Measurements from ENCODE around the gene POLE.
"Not testable (repeated sequence)": the region's sequence is repeated elsewhere in the genome, so short reads cannot be mapped to it uniquely, and the experiment has no call there.

POLE gene

GRCh38 chr12:132698341-132698740, 11.2 kb upstream of the POLE start (continued):
- TF ChIP-seq, protein P1, sequence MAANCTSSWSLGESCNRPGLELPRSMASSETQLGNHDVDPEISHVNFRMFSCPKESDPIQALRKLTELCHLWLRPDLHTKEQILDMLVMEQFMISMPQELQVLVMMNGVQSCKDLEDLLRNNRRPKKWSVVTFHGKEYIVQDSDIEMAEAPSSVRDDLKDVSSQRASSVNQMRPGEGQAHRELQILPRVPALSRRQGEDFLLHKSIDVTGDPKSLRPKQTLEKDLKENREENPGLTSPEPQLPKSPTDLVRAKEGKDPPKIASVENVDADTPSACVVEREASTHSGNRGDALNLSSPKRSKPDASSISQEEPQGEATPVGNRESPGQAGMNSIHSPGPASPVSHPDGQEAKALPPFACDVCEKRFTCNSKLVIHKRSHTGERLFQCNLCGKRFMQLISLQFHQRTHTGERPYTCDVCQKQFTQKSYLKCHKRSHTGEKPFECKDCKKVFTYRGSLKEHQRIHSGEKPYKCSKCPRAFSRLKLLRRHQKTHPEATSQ (tag by site-specific recombination; IDR thresholded peaks at IDR 0.05) = no peak
- TF ChIP-seq SETDB1 (IDR thresholded peaks at IDR 0.05; ENCODE audit: insufficient read length, low read length) (no peak), KLF16 (tag by site-specific recombination; IDR thresholded peaks at IDR 0.05) (no peak)

- Histone ChIP-seq H3K36me3 (ENCODE audit: control insufficient read depth in 2 of 2, insufficient read depth in 1 of 2, low read length in 2 of 2) (peaks cover 31 to 66% of the 10 kb centered on the region in 2 experiments; a peak in 2 of 3 replicates), H3K9me3 (ENCODE audit: control insufficient read depth, insufficient read depth, low read depth, low read length) (no peaks in the 10 kb centered on the region), H3K27ac (ENCODE audit: extremely low read depth, low read depth, low read length) (no peak overlapping the region), H3K4me3 (ENCODE audit: low read depth, low read length) (no peak overlapping the region), H3K4me1 (ENCODE audit: control insufficient read depth, insufficient read depth, low read length) (peaks cover 3% of the 10 kb centered on the region)
- ChIA-PET CTCF (interaction anchor here (0.7 to 0.8 kb wide), 2 partner anchors 9 to 625 kb away, joined by 3 read pairs; no protein-coding TSS in a partner anchor), POLR2A (interaction anchor here (0.5 kb wide), 1 partner anchor 39 kb away, joined by 3 read pairs; no protein-coding TSS in a partner anchor)
- TF ChIP-seq ZNF747 (tag by site-specific recombination; IDR thresholded peaks at IDR 0.05) (no peak), ZBTB7A (tag by site-specific recombination; IDR thresholded peaks at IDR 0.05; ENCODE audit: low read depth) (no peak), ZNF223 (tag by site-specific recombination; IDR thresholded peaks at IDR 0.05) (no peak), ZNF24 (tag by site-specific recombination; IDR thresholded peaks at IDR 0.05) (no peak), ATF2 (tag by site-specific recombination; IDR thresholded peaks at IDR 0.05; ENCODE audit: low read depth) (no peak), ZNF548 (tag by site-specific recombination; IDR thresholded peaks at IDR 0.05) (no peak), FEZF1 (tag by site-specific recombination; IDR thresholded peaks at IDR 0.05) (no peak), ZNF585B (tag by site-specific recombination; IDR thresholded peaks at IDR 0.05) (no peak), ZNF132 (tag by site-specific recombination; IDR thresholded peaks at IDR 0.05; ENCODE audit: borderline replicate concordance) (no peak), SALL2 (tag by site-specific recombination; IDR thresholded peaks at IDR 0.05; ENCODE audit: borderline replicate concordance) (no peak), ZNF626 (tag by site-specific recombination; IDR thresholded peaks at IDR 0.05) (no peak), ZFP37 (tag by site-specific recombination; IDR thresholded peaks at IDR 0.05) (no peak), ZNF830 (tag by site-specific recombination; IDR thresholded peaks at IDR 0.05; ENCODE audit: low read depth) (no peak), SCRT2 (tag by site-specific recombination; IDR thresholded peaks at IDR 0.05) (no peak), ZNF701 (tag by site-specific recombination; IDR thresholded peaks at IDR 0.05) (no peak)
- TF ChIP-seq, protein P2, sequence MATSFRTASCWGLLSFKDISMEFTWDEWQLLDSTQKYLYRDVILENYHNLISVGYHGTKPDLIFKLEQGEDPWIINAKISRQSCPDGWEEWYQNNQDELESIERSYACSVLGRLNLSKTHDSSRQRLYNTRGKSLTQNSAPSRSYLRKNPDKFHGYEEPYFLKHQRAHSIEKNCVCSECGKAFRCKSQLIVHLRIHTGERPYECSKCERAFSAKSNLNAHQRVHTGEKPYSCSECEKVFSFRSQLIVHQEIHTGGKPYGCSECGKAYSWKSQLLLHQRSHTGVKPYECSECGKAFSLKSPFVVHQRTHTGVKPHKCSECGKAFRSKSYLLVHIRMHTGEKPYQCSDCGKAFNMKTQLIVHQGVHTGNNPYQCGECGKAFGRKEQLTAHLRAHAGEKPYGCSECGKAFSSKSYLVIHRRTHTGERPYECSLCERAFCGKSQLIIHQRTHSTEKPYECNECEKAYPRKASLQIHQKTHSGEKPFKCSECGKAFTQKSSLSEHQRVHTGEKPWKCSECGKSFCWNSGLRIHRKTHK (tag by site-specific recombination; IDR thresholded peaks at IDR 0.05) = no peak
- TF ChIP-seq, protein P3, sequence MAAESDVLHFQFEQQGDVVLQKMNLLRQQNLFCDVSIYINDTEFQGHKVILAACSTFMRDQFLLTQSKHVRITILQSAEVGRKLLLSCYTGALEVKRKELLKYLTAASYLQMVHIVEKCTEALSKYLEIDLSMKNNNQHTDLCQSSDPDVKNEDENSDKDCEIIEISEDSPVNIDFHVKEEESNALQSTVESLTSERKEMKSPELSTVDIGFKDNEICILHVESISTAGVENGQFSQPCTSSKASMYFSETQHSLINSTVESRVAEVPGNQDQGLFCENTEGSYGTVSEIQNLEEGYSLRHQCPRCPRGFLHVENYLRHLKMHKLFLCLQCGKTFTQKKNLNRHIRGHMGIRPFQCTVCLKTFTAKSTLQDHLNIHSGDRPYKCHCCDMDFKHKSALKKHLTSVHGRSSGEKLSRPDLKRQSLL (tag by site-specific recombination; IDR thresholded peaks at IDR 0.05) = no peak
- TF ChIP-seq, protein P4, sequence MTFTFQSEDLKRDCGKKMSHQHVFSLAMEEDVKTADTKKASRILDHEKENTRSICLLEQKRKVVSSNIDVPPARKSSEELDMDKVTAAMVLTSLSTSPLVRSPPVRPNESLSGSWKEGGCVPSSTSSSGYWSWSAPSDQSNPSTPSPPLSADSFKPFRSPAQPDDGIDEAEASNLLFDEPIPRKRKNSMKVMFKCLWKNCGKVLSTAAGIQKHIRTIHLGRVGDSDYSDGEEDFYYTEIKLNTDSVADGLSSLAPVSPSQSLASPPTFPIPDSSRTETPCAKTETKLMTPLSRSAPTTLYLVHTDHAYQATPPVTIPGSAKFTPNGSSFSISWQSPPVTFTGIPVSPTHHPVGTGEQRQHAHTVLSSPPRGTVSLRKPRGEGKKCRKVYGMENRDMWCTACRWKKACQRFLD (tag by site-specific recombination; IDR thresholded peaks at IDR 0.05) = no peak
- TF ChIP-seq, protein P5, sequence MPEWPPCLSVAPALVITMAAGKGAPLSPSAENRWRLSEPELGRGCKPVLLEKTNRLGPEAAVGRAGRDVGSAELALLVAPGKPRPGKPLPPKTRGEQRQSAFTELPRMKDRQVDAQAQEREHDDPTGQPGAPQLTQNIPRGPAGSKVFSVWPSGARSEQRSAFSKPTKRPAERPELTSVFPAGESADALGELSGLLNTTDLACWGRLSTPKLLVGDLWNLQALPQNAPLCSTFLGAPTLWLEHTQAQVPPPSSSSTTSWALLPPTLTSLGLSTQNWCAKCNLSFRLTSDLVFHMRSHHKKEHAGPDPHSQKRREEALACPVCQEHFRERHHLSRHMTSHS (tag by site-specific recombination; IDR thresholded peaks at IDR 0.05) = no peak
- TF ChIP-seq, protein P6, sequence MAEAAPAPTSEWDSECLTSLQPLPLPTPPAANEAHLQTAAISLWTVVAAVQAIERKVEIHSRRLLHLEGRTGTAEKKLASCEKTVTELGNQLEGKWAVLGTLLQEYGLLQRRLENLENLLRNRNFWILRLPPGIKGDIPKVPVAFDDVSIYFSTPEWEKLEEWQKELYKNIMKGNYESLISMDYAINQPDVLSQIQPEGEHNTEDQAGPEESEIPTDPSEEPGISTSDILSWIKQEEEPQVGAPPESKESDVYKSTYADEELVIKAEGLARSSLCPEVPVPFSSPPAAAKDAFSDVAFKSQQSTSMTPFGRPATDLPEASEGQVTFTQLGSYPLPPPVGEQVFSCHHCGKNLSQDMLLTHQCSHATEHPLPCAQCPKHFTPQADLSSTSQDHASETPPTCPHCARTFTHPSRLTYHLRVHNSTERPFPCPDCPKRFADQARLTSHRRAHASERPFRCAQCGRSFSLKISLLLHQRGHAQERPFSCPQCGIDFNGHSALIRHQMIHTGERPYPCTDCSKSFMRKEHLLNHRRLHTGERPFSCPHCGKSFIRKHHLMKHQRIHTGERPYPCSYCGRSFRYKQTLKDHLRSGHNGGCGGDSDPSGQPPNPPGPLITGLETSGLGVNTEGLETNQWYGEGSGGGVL (tag by site-specific recombination; IDR thresholded peaks at IDR 0.05) = no peak
Observed at GRCh38 chr12:132695431-132695830, 8.3 kb upstream of the POLE start.

DNA sequence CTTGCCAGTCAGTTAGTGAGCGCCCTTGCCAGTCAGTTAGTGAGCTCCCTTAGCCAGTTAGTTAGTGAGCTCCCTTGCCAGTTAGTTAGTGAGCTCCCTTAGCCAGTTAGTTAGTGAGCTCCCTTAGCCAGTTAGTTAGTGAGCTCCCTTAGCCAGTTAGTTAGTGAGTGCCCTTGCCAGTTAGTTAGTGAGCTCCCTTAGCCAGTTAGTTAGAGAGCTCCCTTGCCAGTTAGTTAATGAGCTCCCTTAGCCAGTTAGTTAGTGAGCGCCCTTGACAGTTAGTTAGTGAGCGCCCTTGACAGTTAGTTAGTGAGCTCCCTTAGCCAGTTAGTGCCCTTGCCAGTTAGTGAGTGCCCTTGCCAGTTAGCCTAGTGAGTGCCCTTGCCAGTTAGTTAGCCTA, 7.7 kb upstream of the POLE start:
- not testable (repeated sequence) for H3K4me1 ChIP-seq (ENCODE audit: control insufficient read depth, insufficient read depth, low read length); H3K4me3 ChIP-seq (ENCODE audit: low read depth, low read length); H3K27ac ChIP-seq (ENCODE audit: extremely low read depth, low read depth, low read length); H3K9me3 ChIP-seq (ENCODE audit: control insufficient read depth, insufficient read depth, low read depth, low read length)
- ChIA-PET POLR2A (interaction anchor here (0.5 to 0.6 kb wide), 2 partner anchors 13 to 40 kb away, joined by 3 read pairs; no protein-coding TSS in a partner anchor), CTCF (interaction anchor here (0.6 to 0.8 kb wide), 3 partner anchors 9 to 624 kb away, joined by 3 read pairs; no protein-coding TSS in a partner anchor)
- H3K36me3 ChIP-seq (ENCODE audit: control insufficient read depth in 2 of 2, insufficient read depth in 1 of 2, low read length in 2 of 2) = peaks cover 32 to 70% of the 10 kb centered on the region in 2 experiments; a peak in 2 of 3 replicates

Measured in HEK293 (cell line).